Hepatocyte (in vitro differentiated cells): ENCODE measurements around the gene NFKB2.

ENCODE experiments used
- EZH2 ChIP-seq: fragments of 200-600 bp; sonication (generic); IDR thresholded peaks from 2 replicates; pipeline ENCODE4 v1.6.1; 2016; ENCODE audit warnings: antibody characterized with exemption, mild to moderate bottlenecking, borderline replicate concordance
- EZH2phosphoT487 ChIP-seq: fragments of 200-600 bp; sonication (generic); IDR thresholded peaks from one replicate; pipeline ENCODE4 v1.6.1; 2018; ENCODE audit warnings: antibody characterized with exemption, mild to moderate bottlenecking, low read depth, moderate library complexity; ENCODE audit not compliant: unreplicated experiment, severe bottlenecking
- TF ChIP-seq, protein P1 (sequence below): fragments of 200-600 bp; sonication (generic); IDR thresholded peaks from 2 replicates; pipeline ENCODE4 v1.5.1; 2016; ENCODE audit warnings: antibody characterized with exemption, mild to moderate bottlenecking; ENCODE audit not compliant: poor library complexity

DNA sequence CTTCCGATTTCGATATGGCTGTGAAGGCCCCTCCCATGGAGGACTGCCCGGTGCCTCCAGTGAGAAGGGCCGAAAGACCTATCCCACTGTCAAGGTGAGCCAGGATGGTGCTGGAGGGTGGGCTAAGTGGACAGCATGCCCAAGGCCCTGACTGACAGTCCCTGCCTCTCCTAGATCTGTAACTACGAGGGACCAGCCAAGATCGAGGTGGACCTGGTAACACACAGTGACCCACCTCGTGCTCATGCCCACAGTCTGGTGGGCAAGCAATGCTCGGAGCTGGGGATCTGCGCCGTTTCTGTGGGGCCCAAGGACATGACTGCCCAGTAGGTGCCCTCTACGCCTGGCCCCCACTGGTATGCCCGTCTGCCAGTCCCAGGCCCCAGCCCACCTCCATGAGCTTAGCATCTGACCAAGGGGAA lies 1.2 kb downstream of the NFKB2 start:
- TF ChIP-seq EZH2phosphoT487: no peak
- TF ChIP-seq, protein P1, sequence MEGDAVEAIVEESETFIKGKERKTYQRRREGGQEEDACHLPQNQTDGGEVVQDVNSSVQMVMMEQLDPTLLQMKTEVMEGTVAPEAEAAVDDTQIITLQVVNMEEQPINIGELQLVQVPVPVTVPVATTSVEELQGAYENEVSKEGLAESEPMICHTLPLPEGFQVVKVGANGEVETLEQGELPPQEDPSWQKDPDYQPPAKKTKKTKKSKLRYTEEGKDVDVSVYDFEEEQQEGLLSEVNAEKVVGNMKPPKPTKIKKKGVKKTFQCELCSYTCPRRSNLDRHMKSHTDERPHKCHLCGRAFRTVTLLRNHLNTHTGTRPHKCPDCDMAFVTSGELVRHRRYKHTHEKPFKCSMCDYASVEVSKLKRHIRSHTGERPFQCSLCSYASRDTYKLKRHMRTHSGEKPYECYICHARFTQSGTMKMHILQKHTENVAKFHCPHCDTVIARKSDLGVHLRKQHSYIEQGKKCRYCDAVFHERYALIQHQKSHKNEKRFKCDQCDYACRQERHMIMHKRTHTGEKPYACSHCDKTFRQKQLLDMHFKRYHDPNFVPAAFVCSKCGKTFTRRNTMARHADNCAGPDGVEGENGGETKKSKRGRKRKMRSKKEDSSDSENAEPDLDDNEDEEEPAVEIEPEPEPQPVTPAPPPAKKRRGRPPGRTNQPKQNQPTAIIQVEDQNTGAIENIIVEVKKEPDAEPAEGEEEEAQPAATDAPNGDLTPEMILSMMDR: no peak
- TF ChIP-seq EZH2: no peak
